ENCODE measurements around the gene MYADML2.
A peak's percentile ranks its signal among the peaks of the same experiment; 100 is the strongest.

MYADML2 gene

DNA sequence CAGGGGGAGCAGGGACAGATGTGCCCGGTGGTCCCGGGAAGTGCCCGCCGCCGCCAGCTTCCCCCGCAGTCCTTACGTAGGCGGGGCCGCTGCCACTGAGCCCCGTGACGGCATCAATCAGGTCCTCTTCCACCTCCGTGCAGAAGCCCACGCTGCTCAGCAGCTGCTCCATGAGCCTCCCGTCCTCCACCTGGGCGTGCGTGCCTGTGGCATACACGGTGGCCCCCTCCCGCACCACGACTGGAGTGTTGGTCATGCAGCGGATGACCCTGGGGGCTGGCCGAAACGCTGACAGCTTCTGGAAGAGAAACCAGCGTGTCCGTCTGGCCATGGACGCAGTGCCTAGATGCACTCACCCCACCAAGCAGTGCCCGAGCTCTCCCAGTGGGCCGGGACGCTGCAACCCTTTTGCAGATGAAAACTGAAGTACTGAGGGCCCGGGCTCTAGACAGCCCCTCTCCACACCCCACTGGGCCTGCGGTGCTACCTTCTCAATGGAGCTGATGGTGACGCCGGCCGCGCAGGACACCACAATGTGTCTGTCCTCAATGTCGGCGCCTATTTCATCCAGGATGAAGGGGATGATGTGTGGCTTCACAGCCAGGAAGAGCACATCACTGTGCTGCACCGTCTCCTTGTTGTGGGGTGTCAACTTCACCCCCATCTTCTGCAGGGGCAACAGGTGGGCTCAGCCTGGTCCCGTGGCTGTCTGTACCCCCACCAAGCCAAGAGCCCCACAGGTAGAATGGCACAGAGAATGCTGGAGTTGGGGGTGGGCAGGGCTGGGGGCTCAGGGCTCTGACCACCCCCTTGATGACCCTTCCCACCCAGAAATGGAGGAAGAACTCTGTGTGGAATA lies 12.0 kb downstream of the MYADML2 start:
- Histone ChIP-seq H3K9ac (ENCODE audit: low read length) (no peak overlapping the region), H3K4me3 (ENCODE audit: insufficient read depth in 1 of 2, low read depth in 1 of 2, low read length in 2 of 2) (no peak overlapping the region), H3K4me1 (ENCODE audit: control insufficient read depth, insufficient read depth, low read depth, low read length) (peaks cover 26% of the 10 kb centered on the region), H2AFZ (ENCODE audit: low read depth, low read length) (no peak overlapping the region), H3K27me3 (ENCODE audit: control insufficient read depth in 1 of 2, insufficient read depth in 1 of 2, low read length in 2 of 2) (peaks cover 0 to 29% of the 10 kb centered on the region in 2 experiments), H3K4me2 (ENCODE audit: low read length, poor library complexity, severe bottlenecking) (peak overlapping the region; percentile 0), H2BK12ac (ENCODE audit: low read length in 2 of 2) (no peak overlapping the region), H3K36me3 (ENCODE audit: control insufficient read depth in 1 of 2, insufficient read depth in 2 of 2, low read depth in 1 of 2, low read length in 2 of 2) (peaks cover 0 to 37% of the 10 kb centered on the region in 2 experiments), H3K18ac (ENCODE audit: low read depth in 1 of 2, low read length in 2 of 2) (no peak overlapping the region), H3K79me1 (replicated peaks; ENCODE audit: low read length, poor library complexity, severe bottlenecking) (peaks cover 20% of the 10 kb centered on the region), H3K4ac (ENCODE audit: low read depth in 1 of 2, low read length in 2 of 2) (no peak overlapping the region), H3K23ac (ENCODE audit: low read length in 2 of 2) (no peak overlapping the region), H2BK15ac (ENCODE audit: low read depth, poor library complexity, severe bottlenecking) (no peak overlapping the region), H3K14ac (ENCODE audit: low read length in 2 of 2) (no peak overlapping the region), H3K27ac (ENCODE audit: low read length, poor library complexity, severe bottlenecking) (no peak overlapping the region), H4K8ac (ENCODE audit: low read length) (no peak overlapping the region), H2AK5ac (ENCODE audit: low read length, severe bottlenecking) (no peak overlapping the region), H3K9me3 (ENCODE audit: control insufficient read depth, low read length) (no peaks in the 10 kb centered on the region), H2BK5ac (ENCODE audit: low read depth, low read length, poor library complexity, severe bottlenecking) (no peak overlapping the region), H2BK120ac (ENCODE audit: low read depth, low read length) (no peak overlapping the region), H4K91ac (ENCODE audit: low read length) (no peak overlapping the region)
- 96% methylated on average over 38 of the region's 38 CpGs for WGBS
- no peak for DNase-seq

DNA sequence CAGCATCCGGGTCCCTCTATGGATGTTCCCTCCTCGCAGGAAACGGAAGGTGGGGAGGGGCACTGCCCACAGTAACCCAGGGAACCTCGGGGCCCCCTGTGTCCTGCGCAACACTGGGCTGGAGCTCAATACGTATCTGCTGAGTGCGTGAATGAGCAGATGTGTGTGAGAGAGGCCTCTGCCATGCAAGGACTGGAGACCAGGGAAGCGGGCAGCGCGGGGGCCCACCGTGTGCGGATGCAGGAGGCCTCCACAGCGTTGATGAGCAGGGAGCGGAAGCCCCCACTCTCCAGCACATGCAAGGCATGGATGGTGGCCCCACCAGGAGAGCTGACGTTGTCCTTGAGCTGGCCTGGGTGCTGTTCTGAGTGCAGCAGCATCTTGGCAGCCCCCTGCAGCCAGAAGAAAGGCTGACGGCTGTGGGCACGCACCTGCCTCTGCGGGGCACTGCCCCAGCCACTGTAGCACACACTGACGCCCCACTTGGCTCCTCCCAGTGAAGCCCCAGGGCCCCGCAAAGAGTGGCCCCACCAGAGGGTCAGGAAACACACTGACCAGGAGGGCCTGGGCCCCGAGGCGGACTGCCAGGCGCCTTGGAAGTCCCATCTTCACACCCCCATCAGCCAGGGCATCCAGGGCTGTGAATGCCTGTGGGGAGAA lies 12.8 kb downstream of the MYADML2 start:
- Histone ChIP-seq H2BK15ac (ENCODE audit: low read depth, poor library complexity, severe bottlenecking) (no peak overlapping the region), H3K27ac (ENCODE audit: low read length, poor library complexity, severe bottlenecking) (no peak overlapping the region), H3K9me3 (ENCODE audit: control insufficient read depth, low read length) (no peaks in the 10 kb centered on the region), H3K9ac (ENCODE audit: low read length) (no peak overlapping the region), H3K27me3 (ENCODE audit: control insufficient read depth in 1 of 2, insufficient read depth in 1 of 2, low read length in 2 of 2) (peaks cover 0 to 24% of the 10 kb centered on the region in 2 experiments), H2BK120ac (ENCODE audit: low read depth, low read length) (no peak overlapping the region), H3K4ac (ENCODE audit: low read depth in 1 of 2, low read length in 2 of 2) (no peak overlapping the region), H3K4me2 (ENCODE audit: low read length, poor library complexity, severe bottlenecking) (no peak overlapping the region), H3K23ac (ENCODE audit: low read length in 2 of 2) (no peak overlapping the region), H2AFZ (ENCODE audit: low read depth, low read length) (no peak overlapping the region), H4K8ac (ENCODE audit: low read length) (no peak overlapping the region), H3K4me3 (ENCODE audit: insufficient read depth in 1 of 2, low read depth in 1 of 2, low read length in 2 of 2) (no peak overlapping the region), H2AK5ac (ENCODE audit: low read length, severe bottlenecking) (no peak overlapping the region), H3K4me1 (ENCODE audit: control insufficient read depth, insufficient read depth, low read depth, low read length) (peaks cover 34% of the 10 kb centered on the region), H3K14ac (ENCODE audit: low read length in 2 of 2) (no peak overlapping the region), H4K91ac (ENCODE audit: low read length) (peak overlapping the region; percentile 18), H3K36me3 (ENCODE audit: control insufficient read depth in 1 of 2, insufficient read depth in 2 of 2, low read depth in 1 of 2, low read length in 2 of 2) (peaks cover 0 to 42% of the 10 kb centered on the region in 2 experiments), H3K79me1 (replicated peaks; ENCODE audit: low read length, poor library complexity, severe bottlenecking) (peaks cover 20% of the 10 kb centered on the region), H2BK12ac (ENCODE audit: low read length in 2 of 2) (no peak overlapping the region), H2BK5ac (ENCODE audit: low read depth, low read length, poor library complexity, severe bottlenecking) (no peak overlapping the region), H3K18ac (ENCODE audit: low read depth in 1 of 2, low read length in 2 of 2) (no peak overlapping the region)
- 97% methylated on average over 23 of the region's 23 CpGs for WGBS
- no peak for DNase-seq

DNA sequence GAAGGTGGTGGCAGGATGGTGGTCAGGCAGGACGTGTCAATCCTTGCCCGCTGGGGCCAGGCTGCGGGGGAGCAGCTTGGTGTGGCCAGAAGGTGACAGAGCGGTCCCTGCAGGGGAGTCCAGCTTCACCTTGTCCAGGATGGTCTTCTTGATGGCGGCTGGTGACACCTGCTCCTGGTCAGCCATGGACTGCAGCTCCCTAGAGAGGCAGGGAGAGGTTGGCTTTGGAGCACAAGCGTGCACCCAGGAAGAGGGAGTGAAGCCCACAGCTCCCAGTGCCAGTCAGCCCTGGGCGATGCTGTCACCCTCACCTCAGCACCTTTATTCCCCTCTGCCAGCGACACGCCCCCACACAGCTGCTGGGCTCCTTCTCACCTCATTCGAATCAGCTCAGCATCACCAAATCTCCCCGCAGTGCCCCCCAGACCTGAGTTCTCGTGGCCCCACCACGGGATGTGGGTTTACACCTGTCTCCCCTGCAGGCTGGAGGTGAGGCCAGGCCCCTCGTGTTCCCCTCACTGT lies 13.8 kb downstream of the MYADML2 start:
- H4K91ac ChIP-seq (ENCODE audit: low read length): no peak overlapping the region
- DNase-seq: no peak
- peaks cover 44% of the 10 kb centered on the region for H3K4me1 ChIP-seq (ENCODE audit: control insufficient read depth, insufficient read depth, low read depth, low read length)
- no peak overlapping the region for H3K9ac ChIP-seq (ENCODE audit: low read length)
- no peak overlapping the region for H3K18ac ChIP-seq (ENCODE audit: low read depth in 1 of 2, low read length in 2 of 2)
- peaks cover 25% of the 10 kb centered on the region for H3K79me1 ChIP-seq (replicated peaks; ENCODE audit: low read length, poor library complexity, severe bottlenecking)
- no peak overlapping the region for H2BK120ac ChIP-seq (ENCODE audit: low read depth, low read length)
- no peak overlapping the region for H2BK5ac ChIP-seq (ENCODE audit: low read depth, low read length, poor library complexity, severe bottlenecking)
- no peak overlapping the region for H2BK12ac ChIP-seq (ENCODE audit: low read length in 2 of 2)
- H3K27ac ChIP-seq (ENCODE audit: low read length, poor library complexity, severe bottlenecking): no peak overlapping the region
- no peak overlapping the region for H2AK5ac ChIP-seq (ENCODE audit: low read length, severe bottlenecking)
- H3K36me3 ChIP-seq (ENCODE audit: control insufficient read depth in 1 of 2, insufficient read depth in 2 of 2, low read depth in 1 of 2, low read length in 2 of 2): peaks cover 0 to 42% of the 10 kb centered on the region in 2 experiments
- no peaks in the 10 kb centered on the region for H3K9me3 ChIP-seq (ENCODE audit: control insufficient read depth, low read length)
- peaks cover 0 to 17% of the 10 kb centered on the region in 2 experiments for H3K27me3 ChIP-seq (ENCODE audit: control insufficient read depth in 1 of 2, insufficient read depth in 1 of 2, low read length in 2 of 2)
- H3K4me3 ChIP-seq (ENCODE audit: insufficient read depth in 1 of 2, low read depth in 1 of 2, low read length in 2 of 2): no peak overlapping the region
- H3K23ac ChIP-seq (ENCODE audit: low read length in 2 of 2): no peak overlapping the region
- 97% methylated on average over 14 of the region's 14 CpGs for WGBS
- H3K4ac ChIP-seq (ENCODE audit: low read depth in 1 of 2, low read length in 2 of 2): no peak overlapping the region
- H2AFZ ChIP-seq (ENCODE audit: low read depth, low read length): no peak overlapping the region
- H3K4me2 ChIP-seq (ENCODE audit: low read length, poor library complexity, severe bottlenecking): no peak overlapping the region
- H2BK15ac ChIP-seq (ENCODE audit: low read depth, poor library complexity, severe bottlenecking): no peak overlapping the region
- no peak overlapping the region for H4K8ac ChIP-seq (ENCODE audit: low read length)
- H3K14ac ChIP-seq (ENCODE audit: low read length in 2 of 2): no peak overlapping the region

DNA sequence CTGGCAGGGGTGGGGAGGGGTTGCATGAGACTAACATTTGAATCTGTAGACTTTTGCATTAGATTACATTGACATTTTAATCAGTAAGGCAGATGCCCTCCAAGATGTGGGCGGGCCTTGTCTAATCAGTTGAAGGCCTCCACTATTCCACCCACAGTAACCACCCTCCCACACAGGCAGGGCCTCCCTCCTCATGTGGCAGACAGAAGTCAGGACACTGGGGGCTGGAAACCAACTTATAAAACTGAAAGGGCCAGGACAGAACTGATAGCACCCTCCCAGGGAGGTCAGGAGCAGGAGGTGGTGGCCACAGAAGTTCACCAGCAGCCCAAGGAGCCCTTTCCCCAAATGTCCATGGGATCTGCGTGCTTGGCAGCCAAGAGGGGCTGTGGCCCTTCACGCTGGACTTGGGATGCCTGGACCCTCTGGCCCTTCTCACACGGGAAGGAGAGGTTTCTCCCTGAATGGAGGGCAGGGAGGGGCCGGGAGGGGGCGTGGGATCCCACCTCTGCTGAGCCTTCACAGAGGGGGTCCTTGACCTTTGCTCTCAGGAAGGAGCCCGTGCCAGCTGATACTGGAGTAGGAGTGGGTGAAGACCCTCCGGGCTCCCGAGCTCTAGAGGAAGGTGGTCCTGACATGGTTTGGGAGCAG lies 14.6 kb downstream of the MYADML2 start:
- Histone ChIP-seq H2BK12ac (ENCODE audit: low read length in 2 of 2) (no peak overlapping the region), H4K8ac (ENCODE audit: low read length) (no peak overlapping the region), H3K9me3 (ENCODE audit: control insufficient read depth, low read length) (no peaks in the 10 kb centered on the region), H3K18ac (ENCODE audit: low read depth in 1 of 2, low read length in 2 of 2) (no peak overlapping the region), H3K23ac (ENCODE audit: low read length in 2 of 2) (no peak overlapping the region), H3K4ac (ENCODE audit: low read depth in 1 of 2, low read length in 2 of 2) (no peak overlapping the region), H3K36me3 (ENCODE audit: control insufficient read depth in 1 of 2, insufficient read depth in 2 of 2, low read depth in 1 of 2, low read length in 2 of 2) (peaks cover 0 to 42% of the 10 kb centered on the region in 2 experiments), H2AFZ (ENCODE audit: low read depth, low read length) (no peak overlapping the region), H3K14ac (ENCODE audit: low read length in 2 of 2) (peak overlapping the region in 1 of 2 experiments; percentile 42), H2BK5ac (ENCODE audit: low read depth, low read length, poor library complexity, severe bottlenecking) (no peak overlapping the region), H3K4me2 (ENCODE audit: low read length, poor library complexity, severe bottlenecking) (no peak overlapping the region), H4K91ac (ENCODE audit: low read length) (no peak overlapping the region), H2BK15ac (ENCODE audit: low read depth, poor library complexity, severe bottlenecking) (no peak overlapping the region), H3K27me3 (ENCODE audit: control insufficient read depth in 1 of 2, insufficient read depth in 1 of 2, low read length in 2 of 2) (peaks cover 0 to 17% of the 10 kb centered on the region in 2 experiments), H3K79me1 (replicated peaks; ENCODE audit: low read length, poor library complexity, severe bottlenecking) (peaks cover 26% of the 10 kb centered on the region), H3K4me3 (ENCODE audit: insufficient read depth in 1 of 2, low read depth in 1 of 2, low read length in 2 of 2) (no peak overlapping the region), H3K4me1 (ENCODE audit: control insufficient read depth, insufficient read depth, low read depth, low read length) (peaks cover 49% of the 10 kb centered on the region), H3K9ac (ENCODE audit: low read length) (no peak overlapping the region), H3K27ac (ENCODE audit: low read length, poor library complexity, severe bottlenecking) (no peak overlapping the region), H2AK5ac (ENCODE audit: low read length, severe bottlenecking) (no peak overlapping the region), H2BK120ac (ENCODE audit: low read depth, low read length) (no peak overlapping the region)
- 94% methylated on average over 9 of the region's 9 CpGs for WGBS
- no peak for DNase-seq

Measured in mesenchymal stem cell (in vitro differentiated cells and primary cell).